HepG2 (cell line): Measurements from ENCODE around the gene BEGAIN. TPM values are rescaled to one million over a fixed set of nuclear protein-coding genes. Genes with fewer than 3 reads are reported as not detected.

Source experiments
- ATAC-seq: fragments of 200-7000 bp; cut with Tn5 transposase; 3 replicates; pipeline ENCODE4 v1.9.1; 2020; ENCODE audit warnings: mild to moderate bottlenecking, moderate library complexity
- BruUV-seq: library from RNA; stranded (reverse); fragments of 400-500 nt; replicated peaks from 2 replicates; lab custom pipeline; 2021; lab: Mats Ljungman, UMichigan
- CTCF ChIA-PET: fragments of 300-600 bp; formaldehyde crosslinking; extraction: SDS; loops from one replicate; lab custom pipeline; 2021; ENCODE audit warnings: low total read pairs, inconsistent platforms, low intra/inter-chr PET ratio; lab: Yijun Ruan, JAX
- POLR2A ChIA-PET: fragments of 350-600 bp; sonication (Branson Sonifier 250); formaldehyde crosslinking; loops from one replicate; lab custom pipeline; 2020; ENCODE audit warnings: antibody characterized with exemption, inconsistent platforms; lab: Yijun Ruan, JAX
- DNase-seq: peaks from one replicate; pipeline ENCODE4 v3.0.0-alpha.2; 2015; ENCODE audit warnings: low spot score
- FAIRE-seq: peaks from 3 replicates; lab custom pipeline; 2011; peaks lifted over from hg19 to GRCh38; lab: Jason Lieb, UNC
- H2AFZ ChIP-seq: one replicate; pipeline ENCODE4 v1.6.1; 2011; ENCODE audit warnings: low read length, inconsistent platforms
- H3K27ac ChIP-seq: fragments of 300-600 bp; 3 replicates; pipeline ENCODE4 v1.8.0; 2011; ENCODE audit warnings: mixed run types, mild to moderate bottlenecking, mixed read lengths, low read length, inconsistent platforms; ENCODE audit not compliant: insufficient read depth; ENCODE audit errors: extremely low read length
- H3K27me3 ChIP-seq, 2 experiments: fragments of 200-600 bp in 1 of 2; 2 replicates in 1 of 2; 3 replicates in 1 of 2; pipeline versions ENCODE4 v1.6.0 to v1.8.0; 2011; ENCODE audit warnings: low read length in 2 of 2, mild to moderate bottlenecking in 2 of 2, moderate library complexity in 2 of 2, inconsistent platforms in 1 of 2; ENCODE audit not compliant: insufficient read depth in 2 of 2, control insufficient read depth in 1 of 2
- H3K36me3 ChIP-seq, 2 experiments: fragments of 200-600 bp in 1 of 2; replicated peaks in 1 of 2; 2 replicates in 1 of 2; 3 replicates in 1 of 2; pipeline versions ENCODE4 v1.5.1 to v1.8.0; 2011; ENCODE audit warnings: low read length in 2 of 2, inconsistent platforms in 1 of 2; ENCODE audit not compliant: insufficient read depth in 2 of 2, control insufficient read depth in 1 of 2
- H3K4me1 ChIP-seq: 2 replicates; pipeline ENCODE4 v1.5.1; 2012; ENCODE audit warnings: low read length, inconsistent platforms; ENCODE audit not compliant: insufficient read depth
- H3K4me2 ChIP-seq: 2 replicates; pipeline ENCODE4 v1.6.0; 2011; ENCODE audit warnings: low read depth, low read length, inconsistent platforms
- H3K4me3 ChIP-seq, 3 experiments: fragments of 200-600 bp in 1 of 3; sonication (generic), shearing (Covaris generic) in 1 of 3; replicated peaks in 1 of 3; 2 replicates each; pipeline ENCODE4 v1.5.1; 2011 to 2016; ENCODE audit warnings: low read length in 3 of 3, inconsistent platforms in 2 of 3, low read depth in 2 of 3, mild to moderate bottlenecking in 2 of 3, control low read depth in 1 of 3, mixed read lengths in 1 of 3; ENCODE audit not compliant: insufficient read depth in 1 of 3
- H3K79me2 ChIP-seq: one replicate; pipeline ENCODE4 v1.6.1; 2011; ENCODE audit warnings: low read length, inconsistent platforms; ENCODE audit not compliant: insufficient read depth
- H3K9ac ChIP-seq: 2 replicates; pipeline ENCODE4 v1.6.0; 2011; ENCODE audit warnings: mild to moderate bottlenecking, low read depth, low read length, inconsistent platforms; ENCODE audit not compliant: insufficient read depth
- H3K9me3 ChIP-seq: 2 replicates; pipeline ENCODE4 v1.5.1; 2012; ENCODE audit warnings: mild to moderate bottlenecking, low read length
- H4K20me1 ChIP-seq: 2 replicates; pipeline ENCODE4 v1.6.0; 2011; ENCODE audit warnings: inconsistent platforms, mild to moderate bottlenecking, low read length, moderate library complexity; ENCODE audit not compliant: insufficient read depth
- CBFB ChIP-seq: sonication (generic); formaldehyde crosslinking; IDR thresholded peaks from 2 replicates; pipeline ENCODE4 v1.4.0; 2020; ENCODE audit warnings: missing genetic modification reagents
- HHEX ChIP-seq: IDR thresholded peaks from 2 replicates; pipeline ENCODE4 v1.6.1; 2016; ENCODE audit warnings: control low read depth
- ZNF263 ChIP-seq: sonication (generic); formaldehyde crosslinking; IDR thresholded peaks from 2 replicates; pipeline ENCODE4 v1.4.0; 2020; ENCODE audit warnings: missing genetic modification reagents
- ZNF709 ChIP-seq: sonication (generic); formaldehyde crosslinking; IDR thresholded peaks from 2 replicates; pipeline ENCODE4 v1.5.0; 2020; ENCODE audit warnings: mild to moderate bottlenecking, missing genetic modification reagents
- WGBS: methylation state at CpG from one replicate; pipeline ENCODE4 v1.1.6; 2017; ENCODE audit warnings: low lambda C conversion rate; 5-methylcytosine and 5-hydroxymethylcytosine counted together
- in situ Hi-C: cut with HindIII; loops from 2 replicates; pipeline ENCODE4 v1.10.0; 2017; ENCODE audit warnings: low pct_unique_long_range_greater_than_20kb; ENCODE audit not compliant: extremely low pct_ligation_motif_present
- intact Hi-C: fragments of 100-400 bp; cut with micrococcal nuclease; formaldehyde crosslinking; loops from one replicate; pipeline ENCODE4 v1.10.0; 2022; ENCODE audit not compliant: unreplicated experiment
- polyA plus RNA-seq, 8 experiments: library from polyadenylated mRNA; depleted of rRNA in 3 of 8; stranded (reverse) in 7 of 8; unstranded in 1 of 8; fragments of >200 nt; fragmentation: Illumina TruSeq in 4 of 8; extraction: Trizol in 4 of 8; gene quantifications; 2 replicates each; pipeline versions ENCODE4 v1.2.1 to v1.2.3, GENCODE V29; 2011 to 2016; ENCODE audit warnings: low read depth in 4 of 8, missing spikeins in 1 of 8, mixed read lengths in 1 of 8; ENCODE audit not compliant: insufficient read depth in 1 of 8
- total RNA-seq, 5 experiments: library from RNA; depleted of rRNA; stranded (reverse); fragments of >200 nt; fragmentation: Illumina TruSeq; extraction: Trizol; gene quantifications; 2 replicates each; pipeline ENCODE4 v1.2.3, GENCODE V29; 2016; ENCODE audit warnings: low read depth in 1 of 5
- TF ChIP-seq, protein P1 (sequence below): sonication (generic); formaldehyde crosslinking; IDR thresholded peaks from 2 replicates; pipeline ENCODE4 v1.4.0; 2020; ENCODE audit warnings: missing genetic modification reagents

The BEGAIN gene
- total and polyA plus RNA-seq, 2 of the 13 experiments (the other 11 are each of a cell fraction or from before 2014, with no cell fraction given), result not detected

- in situ Hi-C loops, result no loop called here
- intact Hi-C loops, result no loop called here
- Histone ChIP-seq H3K4me3 (no peak overlapping the region), H2AFZ (no peak overlapping the region), H3K9ac (no peak overlapping the region), H3K4me2 (no peak overlapping the region), H3K9me3 (no peaks in the 10 kb centered on the region), H3K27ac (no peak overlapping the region), H4K20me1 (peaks cover 3% of the 10 kb centered on the region; the same call in 1 of the 2 replicates), H3K4me1 (no peaks in the 10 kb centered on the region), H3K27me3 (peaks cover 5 to 73% of the 10 kb centered on the region in 2 experiments), H3K36me3 (no peaks in the 10 kb centered on the region), H3K79me2 (no peaks in the 10 kb centered on the region)
- CTCF ChIA-PET, result no interaction called here
- FAIRE-seq, result no peak
- no peak for DNase-seq
- BruUV-seq, result no TSS peak
- TF ChIP-seq ZNF709 (CRISPR knock-in tag), result no peak
- peak; percentile 72 for TF ChIP-seq ZNF263 (CRISPR knock-in tag)
- TF ChIP-seq, all 625 proteins: peak for 1
- POLR2A ChIA-PET, result no interaction called here
- no CpG with 5 or more reads among the region's 8 CpGs for WGBS
- ATAC-seq, result no peak
These were observed 1.1 kb downstream of the BEGAIN start for GRCh38 chr14:100586153-100586402.

- H3K9ac ChIP-seq, result no peak overlapping the region
- intact Hi-C loops (no loop called here), in situ Hi-C loops (no loop called here)
- H3K27ac ChIP-seq, result no peak overlapping the region
- H4K20me1 ChIP-seq, result peaks cover 3% of the 10 kb centered on the region; the same call in 1 of the 2 replicates
- CTCF ChIA-PET, result no interaction called here
- H3K4me3 ChIP-seq, result no peak overlapping the region
- FAIRE-seq, result no peak
- TF ChIP-seq, protein P1, sequence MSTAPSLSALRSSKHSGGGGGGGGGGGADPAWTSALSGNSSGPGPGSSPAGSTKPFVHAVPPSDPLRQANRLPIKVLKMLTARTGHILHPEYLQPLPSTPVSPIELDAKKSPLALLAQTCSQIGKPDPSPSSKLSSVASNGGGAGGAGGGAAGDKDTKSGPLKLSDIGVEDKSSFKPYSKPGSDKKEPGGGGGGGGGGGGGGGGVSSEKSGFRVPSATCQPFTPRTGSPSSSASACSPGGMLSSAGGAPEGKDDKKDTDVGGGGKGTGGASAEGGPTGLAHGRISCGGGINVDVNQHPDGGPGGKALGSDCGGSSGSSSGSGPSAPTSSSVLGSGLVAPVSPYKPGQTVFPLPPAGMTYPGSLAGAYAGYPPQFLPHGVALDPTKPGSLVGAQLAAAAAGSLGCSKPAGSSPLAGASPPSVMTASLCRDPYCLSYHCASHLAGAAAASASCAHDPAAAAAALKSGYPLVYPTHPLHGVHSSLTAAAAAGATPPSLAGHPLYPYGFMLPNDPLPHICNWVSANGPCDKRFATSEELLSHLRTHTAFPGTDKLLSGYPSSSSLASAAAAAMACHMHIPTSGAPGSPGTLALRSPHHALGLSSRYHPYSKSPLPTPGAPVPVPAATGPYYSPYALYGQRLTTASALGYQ (CRISPR knock-in tag), result no peak
- no peak for TF ChIP-seq HHEX (CRISPR knock-in tag)
- no peak for TF ChIP-seq CBFB (CRISPR knock-in tag)
- no peak overlapping the region for H2AFZ ChIP-seq
- POLR2A ChIA-PET, result no interaction called here
- no peaks in the 10 kb centered on the region for H3K36me3 ChIP-seq
- H3K79me2 ChIP-seq, result no peaks in the 10 kb centered on the region
- BruUV-seq, result no TSS peak
- H3K4me1 ChIP-seq, result no peaks in the 10 kb centered on the region
- H3K9me3 ChIP-seq, result no peaks in the 10 kb centered on the region
- H3K27me3 ChIP-seq, result peaks cover 5 to 70% of the 10 kb centered on the region in 2 experiments
- 72% methylated on average over 11 of the region's 23 CpGs for WGBS
- no peak for DNase-seq
- no peak overlapping the region for H3K4me2 ChIP-seq
- no peak for ATAC-seq
These were observed 1.6 kb downstream of the BEGAIN start for GRCh38 chr14:100585448-100586152.
